ENCODE data around the gene MED15.
A peak's percentile ranks its signal among the peaks of the same experiment; 100 is the strongest.
"Not testable (repeated sequence)": the region's sequence is repeated elsewhere in the genome, so short reads cannot be mapped to it uniquely, and the experiment has no call there.

Gene MED15

DNA sequence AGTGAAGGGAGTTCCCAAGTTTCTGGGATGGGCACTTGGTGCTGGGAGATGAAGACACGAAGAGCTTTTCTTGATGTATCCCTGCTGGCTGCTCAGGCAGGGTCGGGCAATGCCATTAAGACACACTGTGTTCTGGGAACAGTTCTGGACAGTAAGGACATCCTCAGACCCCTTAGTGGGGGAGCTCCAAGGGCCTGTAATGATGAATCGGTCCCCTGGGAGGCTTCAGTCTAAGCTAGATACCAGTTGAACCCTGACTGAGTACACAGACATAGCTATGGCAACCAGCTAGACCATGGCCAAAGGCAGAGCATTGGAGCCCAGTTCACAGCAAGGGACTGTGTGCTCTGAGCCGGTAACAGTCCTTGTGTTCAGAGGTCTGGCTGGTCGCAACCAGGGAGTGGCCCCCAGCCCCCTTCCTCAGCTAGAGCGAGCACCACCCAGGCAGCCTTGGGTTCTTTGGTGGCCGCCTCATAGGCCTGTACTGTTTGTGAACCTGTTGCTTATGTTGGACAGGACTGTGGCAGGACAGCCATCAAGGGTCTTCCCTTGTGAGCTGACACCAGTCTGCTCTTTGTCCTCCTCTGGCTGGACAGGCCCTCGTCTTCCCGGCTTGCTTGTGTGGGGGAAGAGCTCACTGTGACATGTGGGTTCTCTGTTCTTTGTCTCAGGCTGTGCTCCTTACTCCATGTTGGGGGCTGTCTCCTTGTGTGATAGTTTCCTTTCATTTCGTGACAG, 25.0 kb downstream of the MED15 start:
- no peak for DNase-seq

DNA sequence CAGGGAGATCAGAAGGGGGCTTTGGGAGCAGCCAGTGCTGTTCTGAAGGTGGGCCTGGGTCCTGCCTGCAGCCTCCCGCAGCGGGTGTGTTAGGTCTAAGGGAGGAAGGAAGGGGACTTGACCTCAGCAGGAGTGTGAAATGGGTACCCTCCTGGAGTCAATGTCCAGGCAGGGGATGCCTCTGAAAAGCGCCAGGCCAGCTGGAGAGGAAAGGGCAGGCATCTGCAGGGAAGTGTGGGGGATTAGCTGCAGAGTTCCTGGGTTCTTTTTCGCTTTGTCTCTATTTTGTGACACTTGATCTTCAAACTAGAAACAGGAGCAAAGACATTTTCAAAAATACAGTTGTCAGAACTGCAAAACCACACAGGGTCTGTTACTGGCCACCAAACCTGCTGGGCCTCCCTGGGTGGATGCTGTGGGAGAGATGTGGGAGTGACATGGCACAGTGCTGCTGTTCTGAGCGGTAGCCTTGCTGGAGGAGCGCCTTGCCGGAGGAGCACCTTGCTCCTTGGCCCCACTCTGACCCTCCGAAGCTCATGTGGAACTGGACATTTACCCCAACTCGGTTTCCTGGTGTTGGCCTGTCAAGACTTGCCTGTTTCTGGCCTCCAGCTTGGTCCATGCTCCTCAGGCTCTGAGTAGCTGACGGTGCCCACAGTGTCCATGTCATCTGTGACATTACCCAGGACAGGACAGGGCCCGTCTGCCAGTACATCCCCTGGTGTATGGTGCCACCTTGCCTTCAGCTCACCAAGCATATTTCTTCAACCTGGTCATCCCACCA, 25.9 kb downstream of the MED15 start:
- DNase-seq, result no peak

DNA sequence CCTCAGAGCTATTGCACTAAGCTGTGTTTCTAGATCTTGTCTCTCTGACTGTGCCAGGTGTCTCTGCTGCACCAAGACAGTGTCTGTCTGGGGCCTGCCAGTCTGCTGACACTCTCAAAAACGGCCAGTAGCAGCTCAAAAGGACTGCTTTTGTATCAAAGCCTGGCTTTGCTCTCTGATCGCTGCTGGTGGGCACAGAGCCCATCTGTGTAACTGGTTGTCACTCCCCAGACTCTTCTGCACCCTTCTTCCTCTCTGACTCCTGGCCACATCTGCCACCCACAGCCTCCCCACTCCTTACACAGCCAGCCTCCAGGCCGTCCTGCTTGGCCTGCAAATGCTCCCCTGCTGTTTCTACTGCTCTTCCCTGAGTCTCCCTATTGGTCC, 26.5 kb downstream of the MED15 start:
- no peak for DNase-seq

DNA sequence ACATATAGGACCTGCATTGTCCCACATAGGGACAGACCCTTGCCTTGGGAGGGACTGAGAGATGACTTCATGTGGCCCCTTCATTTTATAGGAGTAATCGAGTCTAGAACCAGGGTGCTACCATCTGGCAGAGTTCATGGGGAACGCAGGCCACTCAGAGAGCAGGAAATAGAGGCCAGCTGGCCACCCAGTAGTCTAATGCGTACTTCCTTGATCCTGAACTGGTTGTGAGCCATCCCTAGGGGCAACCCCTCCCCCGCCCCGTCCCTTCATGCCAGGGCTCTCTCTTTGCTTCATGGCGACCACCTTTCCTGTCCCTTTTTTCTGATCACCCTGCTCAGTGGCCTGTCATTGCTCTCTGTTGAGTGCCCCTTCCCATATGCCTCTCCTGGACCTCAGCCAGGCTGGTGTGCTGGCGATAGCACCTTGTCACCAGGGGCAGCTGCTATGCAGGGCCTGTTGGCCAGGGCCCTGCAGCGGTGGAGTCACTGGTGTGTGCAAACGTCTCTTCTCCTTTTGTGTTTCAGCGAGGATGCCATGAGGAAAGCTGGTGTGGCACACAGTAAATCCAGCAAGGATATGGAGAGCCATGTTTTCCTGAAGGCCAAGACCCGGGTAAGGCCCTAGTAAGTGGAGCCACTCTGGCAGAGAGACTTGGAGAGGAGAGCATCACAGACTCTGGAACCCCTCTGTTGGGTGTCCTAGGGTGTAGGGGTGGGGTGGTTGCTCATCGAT, 29.3 kb downstream of the MED15 start:
- no peak for DNase-seq

DNA sequence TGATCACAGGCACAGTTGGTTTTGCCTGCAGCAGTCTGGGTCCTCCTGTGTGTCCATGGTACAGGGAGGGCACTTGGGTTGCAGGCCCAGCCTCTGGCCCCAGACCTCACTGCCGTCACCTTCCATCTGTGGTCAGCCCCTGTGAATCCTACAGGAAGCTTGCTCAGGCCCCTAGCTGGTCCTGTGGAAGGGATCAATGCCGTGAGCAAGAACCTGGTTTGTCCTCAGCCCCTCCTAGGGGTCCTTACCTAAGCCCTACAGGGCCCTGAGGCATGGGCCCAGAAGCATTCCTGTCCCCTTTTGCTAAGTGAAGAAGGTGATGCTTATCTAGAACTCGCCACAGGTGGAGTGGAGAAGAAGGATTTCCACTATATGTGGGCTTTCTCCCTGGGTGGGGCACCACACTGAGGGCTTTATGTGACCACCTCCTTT, 29.9 kb downstream of the MED15 start:
- DNase-seq, result no peak

DNA sequence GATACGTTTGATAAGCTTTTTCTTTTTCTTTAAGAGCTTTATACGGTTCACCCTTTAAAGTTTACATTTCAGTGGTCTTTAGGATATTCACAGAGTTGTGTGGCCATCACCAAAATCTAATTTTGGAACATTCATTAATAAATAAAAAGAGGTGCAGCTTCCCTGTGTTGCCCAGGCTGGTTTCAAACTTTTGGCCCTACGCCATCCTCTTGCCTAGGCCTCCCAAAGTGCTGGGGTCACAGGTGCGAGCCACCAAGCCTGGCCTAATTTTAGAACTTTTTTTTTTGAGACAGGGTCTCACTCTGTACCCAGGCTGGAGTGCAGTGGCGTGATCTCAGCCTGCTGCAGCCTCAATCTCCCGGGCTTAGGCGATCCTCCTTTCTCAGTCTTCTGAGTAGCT, 30.6 kb downstream of the MED15 start:
- no peak for DNase-seq

DNA sequence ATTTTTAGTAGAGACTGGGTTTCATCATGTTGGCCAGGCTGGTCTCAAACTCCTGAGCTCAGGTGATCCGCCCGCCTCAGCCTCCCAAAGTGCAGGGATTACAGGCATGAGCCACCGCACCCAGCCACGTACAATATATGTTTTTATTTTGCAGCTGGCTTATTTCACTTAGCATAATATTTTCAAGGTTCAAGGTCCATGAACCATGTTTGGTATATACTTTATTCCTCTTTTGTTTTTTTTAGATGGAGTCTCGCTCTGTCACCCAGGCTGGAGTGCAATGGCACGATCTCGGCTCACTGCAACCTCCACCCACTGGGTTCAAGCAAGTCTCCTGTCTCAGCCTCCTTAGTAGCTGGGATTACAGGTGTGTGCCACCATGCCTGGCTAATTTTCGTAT, 31.5 kb downstream of the MED15 start:
- DNase-seq, result not testable (repeated sequence)

DNA sequence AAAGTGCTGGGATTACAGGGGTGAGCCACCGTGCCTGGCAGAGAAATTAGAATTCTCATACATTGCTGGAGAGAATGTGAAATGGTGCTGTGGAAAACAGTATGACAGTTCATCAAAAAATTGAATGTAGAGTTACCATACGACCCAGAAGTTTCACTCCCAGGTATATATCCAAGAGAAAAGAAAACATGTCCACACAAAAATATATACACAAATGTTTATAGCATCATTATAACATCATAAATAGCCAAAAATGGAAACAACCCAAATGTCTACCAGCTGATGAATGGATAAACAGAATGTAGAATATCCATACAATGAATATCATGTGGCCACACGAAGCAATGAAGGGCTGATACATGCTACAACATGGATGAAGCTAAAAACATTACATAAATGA, 34.6 kb downstream of the MED15 start:
- DNase-seq, result no peak

DNA sequence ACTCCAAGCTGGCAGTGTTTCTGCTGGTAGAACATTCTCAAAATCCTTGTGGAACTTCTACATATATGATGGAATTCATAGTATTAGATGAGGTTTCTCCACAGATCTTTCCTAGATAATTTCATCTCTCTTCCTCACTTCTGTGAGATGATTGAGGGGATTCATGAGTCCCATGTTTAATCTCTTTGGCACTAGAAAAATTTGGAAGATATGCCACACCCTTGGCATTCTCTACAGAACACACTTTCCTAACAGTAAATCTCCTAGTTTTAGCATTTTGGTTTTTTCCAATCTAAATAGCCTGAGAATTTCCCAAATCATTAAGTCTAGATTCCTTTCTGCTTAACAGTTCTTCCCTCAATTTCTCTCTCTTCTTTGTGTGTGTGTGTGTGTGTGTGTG, 35.3 kb downstream of the MED15 start:
- no peak for DNase-seq

DNA sequence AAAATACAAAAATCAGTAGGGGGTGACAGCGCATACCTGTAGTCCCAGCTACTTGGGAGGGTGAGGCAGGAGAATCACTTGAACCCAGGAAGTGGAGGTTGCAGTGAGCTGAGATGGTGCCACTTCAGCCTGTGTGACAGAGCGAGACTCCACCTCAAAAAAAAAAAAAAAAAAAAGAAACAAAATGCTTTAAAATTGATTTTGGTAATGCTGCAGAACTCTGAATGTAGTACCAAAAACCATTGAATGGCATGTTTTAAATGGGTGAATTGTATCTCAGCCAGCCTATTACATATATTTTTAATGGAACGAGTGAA, 37.9 kb downstream of the MED15 start:
- DNase-seq, result not testable (repeated sequence)

DNA sequence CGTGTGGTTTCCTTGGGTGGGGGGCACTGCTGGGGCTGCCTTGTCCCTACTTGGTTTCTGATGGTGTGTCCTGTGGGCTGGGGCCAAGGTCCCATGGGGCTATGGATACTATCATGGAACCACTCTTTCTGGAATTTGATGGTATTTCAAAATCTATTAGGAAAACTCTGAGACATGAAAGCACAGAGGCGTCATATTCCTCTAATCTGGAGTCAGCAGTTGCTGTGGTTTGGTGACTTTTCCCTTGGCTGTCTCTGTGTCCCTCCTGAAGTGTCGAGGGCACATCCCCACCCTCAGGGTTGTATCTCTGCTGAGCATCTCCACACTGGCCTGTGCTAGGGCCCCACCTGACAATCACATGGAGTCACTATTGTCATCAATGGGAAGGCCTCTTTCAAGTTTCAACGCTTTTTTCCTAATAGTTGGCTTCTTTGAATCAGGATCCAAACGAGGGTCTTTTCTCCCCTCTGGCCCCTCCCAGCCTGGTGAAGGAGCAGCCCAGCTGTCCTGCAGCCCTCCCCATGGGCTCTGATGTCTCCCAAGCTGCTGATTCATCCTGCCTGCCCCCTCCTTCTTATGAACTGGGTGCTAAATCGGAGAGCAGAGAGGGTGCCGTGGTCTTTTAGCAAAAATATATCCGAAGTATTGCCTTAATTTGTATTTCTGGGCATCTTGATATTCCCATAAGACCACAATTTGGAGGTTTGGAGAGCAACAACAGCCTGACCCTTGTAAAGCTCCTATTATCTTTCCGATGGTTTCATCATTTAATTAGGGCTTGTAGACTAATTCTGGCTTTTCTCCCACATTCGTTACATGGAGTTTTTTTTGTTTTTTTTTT, 38.5 kb downstream of the MED15 start:
- no peak for DNase-seq

DNA sequence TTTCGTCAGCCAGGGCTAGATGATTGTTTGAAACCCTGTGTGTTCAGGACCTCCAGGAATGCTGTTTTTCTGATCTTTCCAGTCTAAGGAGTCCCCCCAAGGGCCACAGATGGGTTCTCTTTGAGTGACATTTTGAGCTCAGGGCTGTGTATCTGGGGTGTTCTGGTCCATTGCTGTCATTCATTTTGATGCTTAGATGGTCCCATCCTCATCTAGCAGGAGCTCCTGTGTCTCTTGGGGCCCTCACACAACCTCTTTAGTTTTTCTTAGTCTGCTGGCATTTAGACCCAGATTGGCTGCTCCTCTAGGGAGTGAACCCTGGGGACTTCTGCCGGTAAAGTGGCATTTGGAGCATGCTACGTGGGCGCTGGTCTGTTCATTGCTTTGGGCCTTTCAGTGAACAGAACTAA, 39.1 kb downstream of the MED15 start:
- no peak for DNase-seq

DNA sequence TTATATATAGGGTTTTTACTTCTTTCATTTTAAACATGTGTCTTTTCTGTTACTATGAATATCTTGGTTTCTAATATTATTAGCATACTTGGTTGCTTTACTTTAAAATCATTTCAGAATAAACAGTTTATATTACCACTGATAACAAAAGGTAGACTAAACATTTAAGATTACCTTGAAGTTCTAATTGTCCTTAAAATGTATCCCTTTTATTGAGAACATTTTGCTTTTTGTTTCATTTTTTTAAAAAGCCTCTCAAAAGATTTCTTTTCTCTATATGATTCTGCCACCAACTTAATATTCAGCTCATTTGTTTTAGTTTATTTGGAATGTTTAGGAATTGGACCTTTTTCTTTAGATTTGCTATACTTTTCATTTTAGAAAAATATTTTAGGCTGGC, 39.6 kb downstream of the MED15 start:
- DNase-seq, result no peak

DNA sequence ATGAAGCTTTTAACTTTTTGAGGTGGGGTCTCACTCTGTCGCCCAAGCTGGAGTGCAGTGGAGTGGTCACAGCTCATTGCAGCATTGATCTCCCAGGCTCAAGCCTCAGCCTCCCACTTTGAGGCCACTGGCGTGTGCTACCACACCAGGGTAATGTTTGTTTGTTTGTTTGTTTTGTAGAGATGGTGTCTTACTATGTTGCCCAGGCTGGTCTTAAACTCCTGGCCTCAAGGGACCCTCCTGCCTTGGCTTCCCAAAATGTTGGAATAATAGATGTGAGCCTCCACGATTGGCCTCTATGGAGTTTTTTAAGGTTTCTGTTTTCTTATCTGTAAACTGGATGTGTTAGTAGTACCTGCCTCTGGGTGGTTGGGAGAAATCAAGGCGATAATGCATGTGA, 41.4 kb downstream of the MED15 start:
- DNase-seq, result no peak

DNA sequence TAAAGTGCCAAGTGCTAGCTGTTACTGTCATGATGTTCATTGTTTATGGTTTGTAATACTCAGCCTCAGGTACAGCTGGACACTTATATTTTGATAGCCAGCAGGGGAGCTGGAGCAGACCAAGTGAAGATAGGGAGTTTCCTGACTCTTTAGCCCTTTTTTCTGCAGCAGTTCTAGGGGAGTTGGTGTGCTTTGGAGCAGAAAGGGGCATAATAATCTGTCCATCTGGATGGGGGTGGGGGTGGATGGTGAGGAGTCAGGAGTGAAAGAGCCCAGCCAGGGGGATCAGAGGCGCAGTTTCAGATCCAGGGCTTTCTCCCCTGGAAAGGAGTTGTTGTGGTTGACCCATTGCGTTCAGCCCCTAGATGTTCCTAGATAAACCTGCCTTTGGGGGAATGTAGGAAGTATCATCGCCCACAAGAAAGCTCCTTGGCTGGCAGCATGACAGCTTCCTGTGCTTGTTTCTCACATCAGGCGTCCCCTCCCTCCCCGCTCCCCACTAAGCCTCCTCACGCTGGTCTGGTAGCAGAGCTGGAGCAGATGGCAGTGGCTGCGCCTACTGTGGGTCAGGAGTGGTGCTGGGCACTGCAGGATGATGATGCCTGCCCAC, 41.9 kb downstream of the MED15 start:
- DNase-seq, result peak; percentile 50

DNA sequence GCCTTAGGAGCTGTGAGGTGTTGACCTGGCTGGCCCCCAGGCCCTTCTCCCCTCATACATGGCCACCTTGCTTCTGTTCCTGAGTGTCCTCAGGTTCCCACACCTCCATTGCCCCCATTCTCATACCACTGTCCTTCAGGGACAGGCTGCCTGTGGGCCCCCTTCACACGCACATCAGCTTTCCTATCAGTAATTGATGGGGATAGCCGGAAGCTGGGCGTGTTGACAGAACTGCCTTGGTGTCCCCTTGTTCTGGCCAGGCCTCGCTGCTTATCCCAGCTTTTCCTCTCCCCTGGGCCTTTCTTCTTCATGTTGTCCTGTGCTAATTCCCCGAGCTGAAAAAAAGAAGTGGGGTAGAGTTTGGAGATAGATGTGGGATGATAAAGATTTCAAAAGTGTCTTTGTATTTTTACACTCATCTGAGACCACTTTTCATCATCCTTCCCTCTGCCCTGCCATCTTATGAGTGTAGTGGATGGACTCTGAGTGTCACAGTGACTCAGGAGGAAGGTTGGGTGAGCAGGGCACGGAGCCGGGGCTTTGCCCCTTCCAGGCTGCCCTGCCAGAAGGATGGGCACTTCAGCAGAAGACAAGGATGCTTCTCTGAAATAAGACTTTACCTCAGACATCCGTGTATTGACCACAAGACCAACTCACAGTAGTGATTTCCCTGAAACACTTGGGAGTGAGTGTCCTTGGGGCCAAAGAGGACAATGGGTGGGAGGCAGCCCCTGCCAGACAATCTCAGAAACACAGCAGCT, 42.8 kb downstream of the MED15 start:
- DNase-seq, result no peak

DNA sequence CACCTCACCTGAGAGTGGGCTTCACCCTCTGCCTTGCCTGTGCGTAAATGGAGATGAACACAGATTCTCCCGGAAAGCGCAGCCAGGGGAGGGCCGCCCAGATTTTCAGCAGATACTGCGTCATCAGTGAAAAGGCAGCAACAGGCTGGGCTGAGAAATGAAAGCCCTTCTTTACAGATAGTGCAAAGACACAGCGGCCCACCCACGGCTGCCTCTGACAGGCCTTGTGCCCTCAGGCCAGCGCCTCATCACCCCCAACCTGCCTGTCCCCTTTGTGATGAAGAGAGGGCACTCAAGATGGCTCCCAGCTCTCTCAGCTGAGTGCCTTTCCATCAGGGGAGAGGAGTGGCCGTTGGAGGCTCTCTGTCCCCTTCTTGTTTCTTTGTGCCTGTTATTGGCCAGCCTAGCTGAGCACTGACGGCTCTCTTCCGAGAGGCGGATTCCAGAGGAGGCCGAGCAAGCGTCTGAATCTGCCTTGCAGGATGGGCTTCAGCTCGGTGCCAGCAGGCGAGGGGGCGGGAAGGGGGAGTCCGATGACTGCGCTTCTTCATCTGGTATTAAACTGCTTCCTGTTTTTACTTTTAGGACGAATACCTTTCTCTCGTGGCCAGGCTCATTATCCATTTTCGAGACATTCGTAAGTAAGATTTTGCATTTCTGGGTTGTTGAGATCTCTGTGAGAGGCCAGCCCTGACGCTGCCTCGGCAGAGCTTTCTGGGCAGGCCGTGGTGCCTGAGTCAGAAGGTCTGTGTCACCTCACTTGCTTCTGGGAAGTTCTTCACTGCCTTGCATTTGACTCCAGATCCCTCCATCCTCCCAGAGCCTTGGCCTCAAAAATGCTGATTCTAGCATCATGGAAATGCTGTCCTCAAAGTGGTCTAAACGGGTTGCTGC, 43.7 kb downstream of the MED15 start:
- peak; percentile 66 for DNase-seq

DNA sequence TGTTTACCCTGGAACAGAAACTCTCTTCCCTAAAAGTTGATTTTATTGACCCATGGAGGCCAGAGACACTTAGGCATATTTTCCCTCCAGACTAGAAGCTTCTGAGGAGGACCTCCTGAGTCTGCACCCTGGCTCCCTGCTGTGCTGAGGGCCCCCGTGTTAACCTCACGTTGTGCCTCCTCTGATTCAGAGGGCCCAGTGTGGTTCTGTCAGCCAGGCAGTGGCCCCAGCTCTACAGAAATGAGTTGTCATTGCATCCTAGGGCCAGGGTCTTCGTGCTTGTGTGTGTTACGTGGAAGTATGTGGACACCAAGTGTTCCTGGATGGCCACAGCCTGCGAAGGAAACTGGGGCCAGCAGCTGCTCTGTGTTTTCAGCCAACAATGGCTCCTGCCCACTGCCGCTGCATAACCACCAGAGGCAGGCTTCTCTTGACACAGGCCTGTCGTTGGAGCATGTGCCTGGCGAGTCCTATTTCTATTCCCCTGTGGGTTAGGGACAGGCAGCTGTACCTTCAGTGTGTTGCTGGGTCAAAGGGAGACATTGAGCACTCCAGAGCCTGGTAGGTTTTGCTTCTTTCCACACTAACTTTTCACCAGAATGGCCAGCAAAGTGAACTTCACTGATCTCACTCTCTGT, 44.5 kb downstream of the MED15 start:
- DNase-seq, result peak; percentile 61

DNA sequence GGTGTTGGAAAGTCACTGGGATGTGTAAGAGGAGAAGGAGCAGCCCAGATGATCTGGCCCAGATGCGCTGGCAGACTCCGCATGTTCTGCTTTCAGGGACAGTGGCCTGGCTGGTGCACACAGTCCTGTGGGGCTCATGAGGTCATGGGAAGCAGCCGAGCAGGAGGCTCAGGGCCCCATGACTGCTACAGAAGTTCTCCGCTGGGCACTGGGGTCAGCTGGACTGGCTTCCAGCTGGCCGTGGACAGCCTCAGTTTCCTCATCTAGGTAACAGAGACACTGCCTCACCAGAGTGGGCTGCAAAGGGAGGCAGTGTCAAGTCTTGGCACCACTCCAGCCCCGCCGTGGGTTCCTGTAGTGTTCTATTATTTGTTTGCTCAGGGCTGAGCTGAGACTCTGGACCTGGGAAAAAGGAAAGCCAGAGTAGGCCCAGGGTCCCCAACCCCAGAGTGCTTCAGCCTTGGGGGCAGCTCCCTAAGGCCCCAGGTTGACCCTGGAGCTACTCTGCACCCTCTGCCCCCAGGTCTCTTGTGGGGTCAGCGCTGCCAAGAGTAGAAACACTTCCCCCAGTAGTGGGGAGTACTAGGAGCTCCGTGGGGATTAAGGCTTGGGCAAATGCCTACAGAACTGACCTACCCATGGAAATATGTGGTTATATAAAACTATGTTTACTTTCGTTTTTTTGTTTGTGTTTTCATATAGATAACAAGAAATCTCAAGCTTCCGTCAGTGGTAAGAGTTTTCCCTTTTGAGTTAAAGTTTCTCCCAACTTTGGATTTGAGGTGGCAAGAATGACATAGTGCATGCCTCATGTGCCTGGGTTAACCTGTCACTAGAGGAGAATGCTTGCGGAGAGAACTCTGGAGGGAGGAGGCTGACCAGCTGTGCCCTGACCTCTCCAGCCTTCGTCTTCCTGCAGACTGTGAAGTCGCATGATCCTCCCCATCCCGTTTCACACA, 45.3 kb downstream of the MED15 start:
- no peak for DNase-seq

Data from activated naive CD4-positive, alpha-beta T cell treated with Interleukin-2 at 50 U/mL for 16 hours (primary cell).